Measurements from ENCODE around the gene SNX12. TPM values are rescaled to one million over a fixed set of nuclear protein-coding genes. Genes with fewer than 3 reads are reported as not detected.

The SNX12 gene
- total and polyA plus RNA-seq, 12 donors = 22.5 to 54.0 (median 47.9) TPM

- peaks cover 0 to 20% (median 9%) of the 10 kb centered on the region in 9 donors for H3K4me1 ChIP-seq
- peaks cover 0 to 4% (median 0%) of the 10 kb centered on the region in 9 donors for H3K36me3 ChIP-seq
- peak in 4 of 8 donors; percentile 8 to 30 (median 18) for ATAC-seq
- peak overlapping the region in 7 of 10 donors; percentile 6 to 77 (median 52) for H3K27ac ChIP-seq
- WGBS, 2 donors = 4 to 5% methylated on average over 9 of the region's 9 CpGs
- H3K4me3 ChIP-seq = peak overlapping the region; percentile 41 to 67 (median 62)
- H3K9me3 ChIP-seq = no peaks in the 10 kb centered on the region
- intact Hi-C loops (cut with DNase I) = loop anchor here in 2 of 10 donors (5.0 kb wide), 2 partner anchors 36 to 86 kb away; no protein-coding TSS in a partner anchor
- no peak for DNase-seq
- peaks cover 0 to 33% (median 0%) of the 10 kb centered on the region in 7 donors for H3K27me3 ChIP-seq
- no peak for TF ChIP-seq CTCF (IDR thresholded peaks at IDR 0.05)
Measured at GRCh38 chrX:71096760-71097032, 28.6 kb upstream of the SNX12 start.

- intact Hi-C loops (cut with DNase I) = loop anchor here in 2 of 10 donors (5.0 kb wide), 2 partner anchors 36 to 86 kb away; no protein-coding TSS in a partner anchor
- TF ChIP-seq CTCF (IDR thresholded peaks at IDR 0.05) = no peak
- DNase-seq (no peak), ATAC-seq (peak; percentile 77 to 91 (median 87))
- peaks cover 0 to 4% (median 0%) of the 10 kb centered on the region in 9 donors for H3K36me3 ChIP-seq
- peak overlapping the region; percentile 41 to 67 (median 62) for H3K4me3 ChIP-seq
- 0 to 1% methylated on average over 41 to 44 of the region's 46 CpGs for WGBS, 2 donors
- H3K27ac ChIP-seq = peak overlapping the region in 9 of 10 donors; percentile 6 to 77 (median 48)
- no peaks in the 10 kb centered on the region for H3K9me3 ChIP-seq
- peaks cover 0 to 20% (median 9%) of the 10 kb centered on the region in 9 donors for H3K4me1 ChIP-seq
- peaks cover 0 to 33% (median 0%) of the 10 kb centered on the region in 7 donors for H3K27me3 ChIP-seq
Measured at GRCh38 chrX:71095981-71096759, 28.0 kb upstream of the SNX12 start.

GRCh38 chrX:71095555-71095980, 27.4 kb upstream of the SNX12 start, which contains the start of gene FOXO4:
Gene FOXO4, plus strand, starts transcription at chrX:71095851. Its CDS starts 678 bp downstream, at chrX:71096529.
- peak within 1 kb of the TSS in 9 of 10 donors; percentile 6 to 77 (median 48) for H3K27ac ChIP-seq
- no peak for TF ChIP-seq CTCF (IDR thresholded peaks at IDR 0.05)
- H3K27me3 ChIP-seq = peaks cover 0 to 33% (median 0%) of the 10 kb centered on the region in 7 donors
- DNase-seq (peak; percentile 90 to 92), ATAC-seq (peak; percentile 94 to 97 (median 96))
- H3K4me3 ChIP-seq = peak within 1 kb of the TSS; percentile 41 to 67 (median 62)
- 0 to 1% methylated on average over 17 to 28 of the region's 29 CpGs for WGBS, 2 donors
- intact Hi-C loops (cut with DNase I) = loop anchor here in 2 of 10 donors (5.0 kb wide), 2 partner anchors 37 to 87 kb away; no protein-coding TSS in a partner anchor
- H3K9me3 ChIP-seq = no peaks in the 10 kb centered on the region
- H3K36me3 ChIP-seq = no peaks in the 10 kb centered on the region
- H3K4me1 ChIP-seq = peaks cover 0 to 20% (median 9%) of the 10 kb centered on the region in 9 donors

GRCh38 chrX:71095033-71095432, 26.9 kb upstream of the SNX12 start:
- no peaks in the 10 kb centered on the region for H3K36me3 ChIP-seq
- DNase-seq = no peak
- 11 to 16% methylated on average over 6 of the region's 6 CpGs for WGBS, 2 donors
- H3K4me1 ChIP-seq = peaks cover 0 to 20% (median 9%) of the 10 kb centered on the region in 9 donors
- peak overlapping the region in 2 of 10 donors; percentile 71 to 77 for H3K27ac ChIP-seq
- TF ChIP-seq CTCF (IDR thresholded peaks at IDR 0.05) = no peak
- peak overlapping the region; percentile 14 to 67 (median 62) for H3K4me3 ChIP-seq
- ATAC-seq = peak in 1 of 8 donors; percentile 4
- no peaks in the 10 kb centered on the region for H3K9me3 ChIP-seq
- intact Hi-C loops (cut with DNase I) = loop anchor here in 2 of 10 donors (5.0 kb wide), 2 partner anchors 37 to 87 kb away; no protein-coding TSS in a partner anchor
- H3K27me3 ChIP-seq = peaks cover 0 to 33% (median 0%) of the 10 kb centered on the region in 7 donors
